ENCODE results near the gene YPEL2.

DNA sequence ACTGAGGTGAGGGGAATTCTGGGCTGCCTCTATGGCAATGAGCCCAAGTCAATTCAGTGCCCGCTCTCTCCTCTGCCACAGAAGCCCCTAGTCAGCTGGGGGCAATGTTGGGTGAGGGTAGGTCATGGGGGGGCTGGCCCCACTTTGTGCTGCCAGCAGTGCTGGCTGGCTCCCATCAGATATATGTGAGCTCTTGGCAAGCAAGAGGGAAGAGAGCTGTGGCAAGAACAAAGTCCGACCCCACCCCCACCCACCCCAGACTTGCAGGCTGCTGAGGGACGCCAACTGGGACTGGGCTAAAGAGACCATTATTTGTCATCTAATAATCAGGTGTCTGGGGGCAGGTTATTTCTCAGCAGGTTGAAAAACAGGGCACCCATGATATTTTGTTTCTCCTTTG is 89.4 kb downstream of the YPEL2 start:
- TF ChIP-seq, protein P1, sequence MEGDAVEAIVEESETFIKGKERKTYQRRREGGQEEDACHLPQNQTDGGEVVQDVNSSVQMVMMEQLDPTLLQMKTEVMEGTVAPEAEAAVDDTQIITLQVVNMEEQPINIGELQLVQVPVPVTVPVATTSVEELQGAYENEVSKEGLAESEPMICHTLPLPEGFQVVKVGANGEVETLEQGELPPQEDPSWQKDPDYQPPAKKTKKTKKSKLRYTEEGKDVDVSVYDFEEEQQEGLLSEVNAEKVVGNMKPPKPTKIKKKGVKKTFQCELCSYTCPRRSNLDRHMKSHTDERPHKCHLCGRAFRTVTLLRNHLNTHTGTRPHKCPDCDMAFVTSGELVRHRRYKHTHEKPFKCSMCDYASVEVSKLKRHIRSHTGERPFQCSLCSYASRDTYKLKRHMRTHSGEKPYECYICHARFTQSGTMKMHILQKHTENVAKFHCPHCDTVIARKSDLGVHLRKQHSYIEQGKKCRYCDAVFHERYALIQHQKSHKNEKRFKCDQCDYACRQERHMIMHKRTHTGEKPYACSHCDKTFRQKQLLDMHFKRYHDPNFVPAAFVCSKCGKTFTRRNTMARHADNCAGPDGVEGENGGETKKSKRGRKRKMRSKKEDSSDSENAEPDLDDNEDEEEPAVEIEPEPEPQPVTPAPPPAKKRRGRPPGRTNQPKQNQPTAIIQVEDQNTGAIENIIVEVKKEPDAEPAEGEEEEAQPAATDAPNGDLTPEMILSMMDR (IDR thresholded peaks at IDR 0.05) = no peak
- no peak for TF ChIP-seq SIN3A (IDR thresholded peaks at IDR 0.05; ENCODE audit: borderline replicate concordance, insufficient read depth, low read depth, low read length)
- TF ChIP-seq, protein P2, sequence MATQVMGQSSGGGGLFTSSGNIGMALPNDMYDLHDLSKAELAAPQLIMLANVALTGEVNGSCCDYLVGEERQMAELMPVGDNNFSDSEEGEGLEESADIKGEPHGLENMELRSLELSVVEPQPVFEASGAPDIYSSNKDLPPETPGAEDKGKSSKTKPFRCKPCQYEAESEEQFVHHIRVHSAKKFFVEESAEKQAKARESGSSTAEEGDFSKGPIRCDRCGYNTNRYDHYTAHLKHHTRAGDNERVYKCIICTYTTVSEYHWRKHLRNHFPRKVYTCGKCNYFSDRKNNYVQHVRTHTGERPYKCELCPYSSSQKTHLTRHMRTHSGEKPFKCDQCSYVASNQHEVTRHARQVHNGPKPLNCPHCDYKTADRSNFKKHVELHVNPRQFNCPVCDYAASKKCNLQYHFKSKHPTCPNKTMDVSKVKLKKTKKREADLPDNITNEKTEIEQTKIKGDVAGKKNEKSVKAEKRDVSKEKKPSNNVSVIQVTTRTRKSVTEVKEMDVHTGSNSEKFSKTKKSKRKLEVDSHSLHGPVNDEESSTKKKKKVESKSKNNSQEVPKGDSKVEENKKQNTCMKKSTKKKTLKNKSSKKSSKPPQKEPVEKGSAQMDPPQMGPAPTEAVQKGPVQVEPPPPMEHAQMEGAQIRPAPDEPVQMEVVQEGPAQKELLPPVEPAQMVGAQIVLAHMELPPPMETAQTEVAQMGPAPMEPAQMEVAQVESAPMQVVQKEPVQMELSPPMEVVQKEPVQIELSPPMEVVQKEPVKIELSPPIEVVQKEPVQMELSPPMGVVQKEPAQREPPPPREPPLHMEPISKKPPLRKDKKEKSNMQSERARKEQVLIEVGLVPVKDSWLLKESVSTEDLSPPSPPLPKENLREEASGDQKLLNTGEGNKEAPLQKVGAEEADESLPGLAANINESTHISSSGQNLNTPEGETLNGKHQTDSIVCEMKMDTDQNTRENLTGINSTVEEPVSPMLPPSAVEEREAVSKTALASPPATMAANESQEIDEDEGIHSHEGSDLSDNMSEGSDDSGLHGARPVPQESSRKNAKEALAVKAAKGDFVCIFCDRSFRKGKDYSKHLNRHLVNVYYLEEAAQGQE (IDR thresholded peaks at IDR 0.05; ENCODE audit: insufficient read depth in 1 of 2, low read depth in 2 of 2, low read length in 1 of 2) = no peak

Data from Panc1 (cell line).